PC-3 (cell line): ENCODE results near the gene SEL1L. TPM values are rescaled to one million over a fixed set of nuclear protein-coding genes. Genes with fewer than 3 reads are reported as not detected.
"Not testable (repeated sequence)": the region's sequence is repeated elsewhere in the genome, so short reads cannot be mapped to it uniquely, and the experiment has no call there.

Experiments
- ATAC-seq: fragments of 200-7000 bp; cut with Tn5 transposase; 2 replicates; pipeline ENCODE4 v1.9.1; 2020; ENCODE audit warnings: mild to moderate bottlenecking, moderate library complexity
- BruUV-seq: library from RNA; stranded (reverse); fragments of 400-500 nt; replicated peaks from 2 replicates; lab custom pipeline; 2021; lab: Mats Ljungman, UMichigan
- CTCF ChIA-PET: fragments of 300-600 bp; sonication (Branson Sonifier 250); formaldehyde crosslinking; loops from one replicate; lab custom pipeline; 2022; ENCODE audit warnings: antibody characterized with exemption; lab: Charles Lee
- POLR2A ChIA-PET: fragments of 300-600 bp; sonication (Branson Sonifier 250); formaldehyde crosslinking; loops from one replicate; lab custom pipeline; 2022; ENCODE audit warnings: antibody characterized with exemption; ENCODE audit not compliant: unreplicated experiment; lab: Charles Lee
- DNase-seq: peaks from one replicate; pipeline ENCODE4 v3.0.0-alpha.2; 2015
- H2AFZ ChIP-seq: fragments of 300-600 bp; sonication (generic); 2 replicates; pipeline ENCODE4 v1.6.0; 2016; ENCODE audit warnings: antibody characterized with exemption, low read length
- H3F3A ChIP-seq: fragments of 300-600 bp; sonication (generic); one replicate; pipeline ENCODE4 v1.6.0; 2017; ENCODE audit warnings: antibody characterized with exemption, low read length, control low read depth, mild to moderate bottlenecking; ENCODE audit not compliant: unreplicated experiment
- H3K27ac ChIP-seq: fragments of 300-600 bp; sonication (generic); 2 replicates; pipeline ENCODE4 v1.5.1; 2016; ENCODE audit warnings: mild to moderate bottlenecking, low read length
- H3K27me3 ChIP-seq: fragments of 300-600 bp; sonication (generic); 2 replicates; pipeline ENCODE4 v1.6.1; 2016; ENCODE audit warnings: low read length, mixed read lengths
- H3K36me3 ChIP-seq: fragments of 300-600 bp; sonication (generic); 2 replicates; pipeline ENCODE4 v1.6.1; 2016; ENCODE audit warnings: low read depth, mixed run types, low read length, mixed read lengths
- H3K4me1 ChIP-seq: fragments of 300-600 bp; sonication (generic); 2 replicates; pipeline ENCODE4 v1.5.1; 2016; ENCODE audit warnings: low read length; ENCODE audit not compliant: insufficient read depth
- H3K4me2 ChIP-seq: fragments of 300-600 bp; sonication (generic); 2 replicates; pipeline ENCODE4 v1.6.0; 2016; ENCODE audit warnings: low read length
- H3K4me3 ChIP-seq: fragments of 300-600 bp; sonication (generic); 2 replicates; pipeline ENCODE4 v1.5.1; 2016; ENCODE audit warnings: mild to moderate bottlenecking, low read length, mixed read lengths
- H3K79me2 ChIP-seq: fragments of 300-600 bp; sonication (generic); 2 replicates; pipeline ENCODE4 v1.6.1; 2017; ENCODE audit warnings: low read length, mixed read lengths
- H3K9ac ChIP-seq: fragments of 300-600 bp; sonication (generic); 2 replicates; pipeline ENCODE4 v1.6.0; 2016; ENCODE audit warnings: mild to moderate bottlenecking, low read length
- H3K9me2 ChIP-seq: fragments of 300-600 bp; sonication (generic); replicated peaks from 2 replicates; pipeline ENCODE4 v1.6.1; 2016; ENCODE audit warnings: mixed run types, low read length, mixed read lengths
- H3K9me3 ChIP-seq: fragments of 300-600 bp; sonication (generic); 2 replicates; pipeline ENCODE4 v1.6.1; 2016; ENCODE audit warnings: low read length, mixed read lengths
- H4K20me1 ChIP-seq: fragments of 300-600 bp; sonication (generic); 2 replicates; pipeline ENCODE4 v1.6.1; 2016; ENCODE audit warnings: low read length, mixed read lengths
- CTCF ChIP-seq: fragments of 300-600 bp; sonication (generic); conservative IDR thresholded peaks from 2 replicates; pipeline ENCODE4 v1.5.1; 2017; ENCODE audit warnings: antibody characterized with exemption, low read depth, mild to moderate bottlenecking, low read length
- EZH2 ChIP-seq: fragments of 300-600 bp; sonication (generic); IDR thresholded peaks from one replicate; pipeline ENCODE4 v1.6.1; 2017; ENCODE audit warnings: antibody characterized with exemption, mild to moderate bottlenecking, low read length; ENCODE audit not compliant: unreplicated experiment
- EZH2phosphoT487 ChIP-seq: fragments of 300-600 bp; sonication (generic); IDR thresholded peaks from 2 replicates; pipeline ENCODE4 v1.6.1; 2018; ENCODE audit warnings: mild to moderate bottlenecking, antibody characterized with exemption, low read length, borderline replicate concordance
- intact Hi-C: fragments of 100-400 bp; cut with micrococcal nuclease; formaldehyde crosslinking; loops from 2 replicates; pipeline ENCODE4 v1.9.0; 2023
- total RNA-seq: library from RNA; depleted of rRNA; stranded (reverse); fragments of >200 nt; gene quantifications from 2 replicates; pipeline ENCODE4 v1.2.3, GENCODE V29; 2014

SEL1L gene
- total RNA-seq, 1 experiment from 2014 or later, result 46.9 TPM

- H3K4me1 ChIP-seq, result peaks cover 13% of the 10 kb centered on the region; the same call in 1 of the 2 replicates
- no peaks in the 10 kb centered on the region for H3K27me3 ChIP-seq
- H3K4me2 ChIP-seq, result no peak overlapping the region
- H4K20me1 ChIP-seq, result no peaks in the 10 kb centered on the region
- intact Hi-C loops, result no loop called here
- TF ChIP-seq EZH2phosphoT487 (no peak), EZH2 (no peak), CTCF (no peak)
- CTCF ChIA-PET, result no interaction called here
- no peak overlapping the region for H3K27ac ChIP-seq
- H3K9me2 ChIP-seq, result no peaks in the 10 kb centered on the region
- no peak overlapping the region for H3K4me3 ChIP-seq
- H3K9ac ChIP-seq, result no peak overlapping the region
- ATAC-seq (no peak), DNase-seq (no peak)
- no peaks in the 10 kb centered on the region for H3K79me2 ChIP-seq
- peaks cover 18% of the 10 kb centered on the region for H3K36me3 ChIP-seq
- no TSS peak for BruUV-seq
- H2AFZ ChIP-seq, result no peak overlapping the region
- no peaks in the 10 kb centered on the region for H3K9me3 ChIP-seq
- no peaks in the 10 kb centered on the region for H3F3A ChIP-seq
- POLR2A ChIA-PET, result no interaction called here
These were observed 15.8 kb downstream of the SEL1L start for GRCh38 chr14:81517798-81518398.

GRCh38 chr14:81516986-81517797, 16.5 kb downstream of the SEL1L start:
- no peak overlapping the region for H3K4me3 ChIP-seq
- CTCF ChIA-PET, result no interaction called here
- no peaks in the 10 kb centered on the region for H3K9me3 ChIP-seq

GRCh38 chr14:81515927-81516326, 17.7 kb downstream of the SEL1L start:
- H3K9ac ChIP-seq, ATAC-seq, H3K27me3 ChIP-seq, H3F3A ChIP-seq, H3K27ac ChIP-seq, H3K9me2 ChIP-seq, H3K4me3 ChIP-seq, H3K4me2 ChIP-seq, POLR2A ChIA-PET, intact Hi-C loops, BruUV-seq, H4K20me1 ChIP-seq, DNase-seq, H2AFZ ChIP-seq, H3K79me2 ChIP-seq, CTCF ChIA-PET, H3K9me3 ChIP-seq: not testable (repeated sequence)
- Histone ChIP-seq H3K4me1 (peaks cover 13% of the 10 kb centered on the region; the same call in 1 of the 2 replicates), H3K36me3 (peaks cover 10% of the 10 kb centered on the region)

More at GRCh38 chr14:81516986-81517797, 16.5 kb downstream of the SEL1L start:
- Histone ChIP-seq H3K9ac (no peak overlapping the region), H4K20me1 (no peaks in the 10 kb centered on the region), H3F3A (no peaks in the 10 kb centered on the region), H3K36me3 (peaks cover 12% of the 10 kb centered on the region), H3K27me3 (no peaks in the 10 kb centered on the region), H3K4me2 (no peak overlapping the region), H3K4me1 (peaks cover 13% of the 10 kb centered on the region; the same call in 1 of the 2 replicates), H3K27ac (no peak overlapping the region), H2AFZ (no peak overlapping the region), H3K9me2 (no peaks in the 10 kb centered on the region), H3K79me2 (no peaks in the 10 kb centered on the region)
- BruUV-seq, result no TSS peak
- no peak for TF ChIP-seq EZH2phosphoT487
- TF ChIP-seq CTCF, result no peak
- ATAC-seq (peak; percentile 87), DNase-seq (peak; percentile 30)
- POLR2A ChIA-PET, result no interaction called here
- intact Hi-C loops, result no loop called here

GRCh38 chr14:81512826-81513225, 20.8 kb downstream of the SEL1L start:
- H4K20me1 ChIP-seq, H3K27ac ChIP-seq, H3K9me2 ChIP-seq, H2AFZ ChIP-seq, H3K27me3 ChIP-seq, H3F3A ChIP-seq, CTCF ChIA-PET, BruUV-seq, H3K79me2 ChIP-seq, ATAC-seq, intact Hi-C loops, POLR2A ChIA-PET, H3K4me2 ChIP-seq, H3K9me3 ChIP-seq, DNase-seq, H3K4me1 ChIP-seq, H3K9ac ChIP-seq, H3K4me3 ChIP-seq: not testable (repeated sequence)
- peaks cover 13% of the 10 kb centered on the region for H3K36me3 ChIP-seq
